Stimulated activated naive CD8-positive, alpha-beta T cell treated with anti-CD3 and anti-CD28 coated beads, Interleukin-15, amount 100 ng/mL, for 72 hours (primary cell): ENCODE data around the gene MMS22L.

Experiments used
- ATAC-seq: fragments of 150-1000 bp; cut with Tn5 transposase; 2 replicates; pipeline ENCODE4 v1.10.0; 2021; ENCODE audit warnings: mild to moderate bottlenecking, moderate library complexity
- DNase-seq, 2 donors: peaks; one replicate each; pipeline ENCODE4 v3.0.0; 2021 to 2022
- H3K27ac Mint-ChIP-seq, 2 donors: one replicate each; pipeline ENCODE4 v1.8.0; 2022; ENCODE audit warnings: mild to moderate bottlenecking in 2 of 2, mixed read lengths in 2 of 2, moderate library complexity in 2 of 2
- H3K27me3 Mint-ChIP-seq: one replicate; pipeline ENCODE4 v1.8.0; 2022; ENCODE audit warnings: mixed read lengths
- H3K4me1 Mint-ChIP-seq: one replicate; pipeline ENCODE4 v1.8.0; 2022; ENCODE audit warnings: mild to moderate bottlenecking, mixed read lengths
- H3K4me3 Mint-ChIP-seq, 2 donors: one replicate each; pipeline ENCODE4 v1.8.0; 2022; ENCODE audit warnings: mild to moderate bottlenecking in 2 of 2, mixed read lengths in 2 of 2, moderate library complexity in 1 of 2
- H3K9me3 Mint-ChIP-seq, 2 donors: one replicate each; pipeline ENCODE4 v1.8.0; 2022; ENCODE audit warnings: mixed read lengths in 2 of 2

MMS22L gene

GRCh38 chr6:97280766-97281165 is 2.2 kb downstream of the MMS22L start:
- Mint-ChIP-seq H3K4me1 (peaks cover 11% of the 10 kb centered on the region), H3K4me3 (peak overlapping the region; percentile 13 to 92), H3K27me3 (no peaks in the 10 kb centered on the region), H3K9me3 (no peaks in the 10 kb centered on the region), H3K27ac (no peak overlapping the region)
- ATAC-seq (no peak), DNase-seq (no peak)

DNA sequence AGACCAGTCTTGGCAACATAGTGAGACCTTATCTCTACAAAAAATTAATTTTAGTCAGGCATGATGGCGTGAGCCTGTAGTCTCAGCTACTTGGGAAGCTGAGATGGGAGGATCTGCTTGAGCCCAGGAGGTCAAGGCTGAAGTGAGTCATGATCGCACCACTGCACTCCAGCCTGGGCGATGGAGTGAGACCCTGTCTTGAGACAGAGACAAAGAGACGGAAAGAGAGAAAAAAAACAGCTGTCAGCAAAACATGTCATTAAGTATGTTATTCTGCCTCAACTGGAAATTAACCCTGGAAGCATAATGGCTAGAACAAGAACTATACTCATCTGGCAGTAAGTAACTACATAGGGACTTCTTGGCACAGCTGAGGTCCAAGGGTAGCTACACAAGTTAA is 7.2 kb downstream of the MMS22L start:
- Mint-ChIP-seq H3K27me3 (no peaks in the 10 kb centered on the region), H3K4me1 (peaks cover 11% of the 10 kb centered on the region), H3K9me3 (no peaks in the 10 kb centered on the region), H3K4me3 (no peak overlapping the region), H3K27ac (no peak overlapping the region)
- ATAC-seq (no peak), DNase-seq (no peak)

DNA sequence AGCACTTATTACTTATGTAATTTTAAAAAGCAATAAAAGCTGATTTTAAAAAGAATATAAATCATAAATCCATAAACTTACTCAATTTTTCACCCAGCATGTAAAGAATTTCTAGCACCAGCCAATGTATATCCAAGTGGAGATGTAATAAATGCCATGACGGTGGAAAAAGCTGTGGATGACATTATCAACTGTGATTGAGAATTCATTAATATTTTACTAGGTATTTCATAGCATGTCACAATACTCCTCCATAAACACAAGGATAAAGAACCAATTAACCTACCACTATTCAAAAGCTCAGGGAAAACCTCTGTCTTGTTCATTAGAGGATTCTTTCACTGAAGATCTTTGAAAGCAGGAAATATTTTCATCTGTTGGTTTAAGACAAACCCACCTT is 13.2 kb downstream of the MMS22L start:
- no peak overlapping the region for H3K4me3 Mint-ChIP-seq
- DNase-seq (no peak), ATAC-seq (no peak)
- H3K9me3 Mint-ChIP-seq: no peaks in the 10 kb centered on the region
- H3K4me1 Mint-ChIP-seq: no peaks in the 10 kb centered on the region
- H3K27ac Mint-ChIP-seq: no peak overlapping the region
- H3K27me3 Mint-ChIP-seq: no peaks in the 10 kb centered on the region

GRCh38 chr6:97262676-97263075 is 20.3 kb downstream of the MMS22L start:
- Mint-ChIP-seq H3K4me1 (no peaks in the 10 kb centered on the region), H3K27ac (no peak overlapping the region), H3K27me3 (no peaks in the 10 kb centered on the region), H3K4me3 (no peak overlapping the region), H3K9me3 (peaks cover 0 to 5% of the 10 kb centered on the region in 2 donors)
- ATAC-seq (no peak), DNase-seq (no peak)

DNA sequence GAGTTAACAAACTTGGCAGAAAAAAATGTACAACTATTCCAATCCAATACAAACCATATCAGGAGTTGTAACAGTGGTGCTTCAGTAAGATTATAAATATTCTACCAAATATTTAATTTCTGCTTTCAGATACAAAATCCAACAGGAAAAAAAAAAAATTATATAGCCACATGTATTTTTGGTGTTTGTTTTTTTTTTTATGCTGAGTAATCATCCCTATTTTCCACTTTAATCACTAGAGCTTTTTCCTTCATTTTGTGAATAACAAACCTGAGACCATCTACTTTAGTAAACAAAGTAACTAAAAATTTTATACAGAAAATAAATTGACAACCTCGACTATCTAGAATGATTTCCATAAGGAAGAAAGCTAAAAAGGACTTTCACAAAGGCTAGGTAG is 36.2 kb downstream of the MMS22L start:
- ATAC-seq: no peak
- no peaks in the 10 kb centered on the region for H3K4me1 Mint-ChIP-seq
- peaks cover 17 to 20% of the 10 kb centered on the region in 2 donors for H3K9me3 Mint-ChIP-seq
- no peak overlapping the region for H3K4me3 Mint-ChIP-seq
- DNase-seq: no peak
- no peak overlapping the region for H3K27ac Mint-ChIP-seq
- no peaks in the 10 kb centered on the region for H3K27me3 Mint-ChIP-seq

GRCh38 chr6:97240222-97240621 is 42.8 kb downstream of the MMS22L start:
- Mint-ChIP-seq H3K9me3 (peaks cover 17 to 26% of the 10 kb centered on the region in 2 donors), H3K27me3 (no peaks in the 10 kb centered on the region), H3K4me1 (no peaks in the 10 kb centered on the region), H3K4me3 (no peak overlapping the region), H3K27ac (no peak overlapping the region)
- ATAC-seq: no peak
- DNase-seq: no peak

DNA sequence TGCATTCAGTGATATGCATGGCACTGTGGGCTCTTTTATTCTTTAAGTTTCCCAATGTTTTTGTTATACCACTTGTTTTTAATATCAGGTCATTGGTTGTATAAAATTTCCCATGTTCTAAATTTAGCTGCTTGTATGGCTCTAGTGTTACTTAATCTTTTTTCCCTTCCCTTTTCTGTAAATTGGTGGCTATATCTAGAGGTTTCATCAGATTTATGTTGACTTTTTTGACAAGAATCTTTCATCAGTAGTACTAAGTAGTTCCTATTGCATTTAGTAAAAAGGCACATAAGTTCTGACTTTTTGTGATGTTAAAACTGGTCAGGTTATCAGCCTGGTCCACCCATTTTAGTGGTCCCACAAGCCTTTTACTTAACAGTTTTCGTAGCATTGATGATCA is 51.1 kb downstream of the MMS22L start:
- no peak overlapping the region for H3K4me3 Mint-ChIP-seq
- H3K4me1 Mint-ChIP-seq: no peaks in the 10 kb centered on the region
- H3K9me3 Mint-ChIP-seq: peaks cover 0 to 6% of the 10 kb centered on the region in 2 donors
- H3K27ac Mint-ChIP-seq: no peak overlapping the region
- H3K27me3 Mint-ChIP-seq: no peaks in the 10 kb centered on the region
- DNase-seq: no peak
- ATAC-seq: no peak

DNA sequence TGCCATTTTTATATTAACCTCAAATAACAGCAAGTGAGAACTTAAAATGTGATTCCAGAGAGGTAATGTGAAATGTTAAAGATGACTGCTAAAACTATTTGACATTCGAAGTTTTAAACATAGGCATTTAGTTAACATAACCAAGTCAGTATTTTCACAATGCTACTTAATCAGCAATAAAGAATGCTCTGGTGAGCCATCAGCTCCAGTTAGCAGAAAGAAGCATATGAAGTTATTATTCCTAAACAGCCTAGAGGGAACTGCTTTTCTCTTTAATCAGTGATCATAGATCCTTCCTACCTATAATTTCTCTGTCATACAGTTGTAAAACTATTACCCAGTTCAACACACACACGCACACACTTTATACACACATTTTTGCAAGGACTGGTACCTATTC is 60.1 kb downstream of the MMS22L start:
- H3K27me3 Mint-ChIP-seq: no peaks in the 10 kb centered on the region
- no peaks in the 10 kb centered on the region for H3K9me3 Mint-ChIP-seq
- no peak overlapping the region for H3K27ac Mint-ChIP-seq
- no peak for ATAC-seq
- H3K4me1 Mint-ChIP-seq: no peaks in the 10 kb centered on the region
- DNase-seq: no peak
- no peak overlapping the region for H3K4me3 Mint-ChIP-seq

DNA sequence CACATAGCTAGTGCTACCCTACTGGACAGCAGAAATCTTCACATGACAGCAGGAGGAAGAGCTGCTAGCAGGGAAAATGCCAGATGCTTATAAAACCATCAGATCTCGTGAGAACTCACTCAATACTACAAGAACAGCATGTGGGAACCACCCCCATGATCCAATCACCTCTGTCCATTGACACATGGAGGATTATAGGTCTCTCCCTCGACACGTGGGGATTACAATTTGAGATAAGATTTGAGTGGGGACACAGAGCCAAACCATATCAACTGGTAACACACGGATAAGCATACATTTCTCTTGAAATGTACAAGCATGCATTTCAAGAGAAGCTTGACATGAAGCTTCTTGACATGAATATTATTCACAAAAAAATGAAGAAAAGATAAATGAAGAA is 64.1 kb downstream of the MMS22L start:
- no peak for DNase-seq
- H3K4me1 Mint-ChIP-seq: peaks cover 6% of the 10 kb centered on the region
- no peak overlapping the region for H3K27ac Mint-ChIP-seq

GRCh38 chr6:97215157-97215769 is 67.8 kb downstream of the MMS22L start:
- peak overlapping the region in 1 of 2 donors; percentile 40 for H3K27ac Mint-ChIP-seq
- no peak for DNase-seq
- no peaks in the 10 kb centered on the region for H3K27me3 Mint-ChIP-seq
- no peaks in the 10 kb centered on the region for H3K9me3 Mint-ChIP-seq
- H3K4me1 Mint-ChIP-seq: peaks cover 6% of the 10 kb centered on the region
- H3K4me3 Mint-ChIP-seq: no peak overlapping the region
- ATAC-seq: no peak

More for the DNA sequence above, 64.1 kb downstream of the MMS22L start:
- H3K4me3 Mint-ChIP-seq: no peak overlapping the region
- no peaks in the 10 kb centered on the region for H3K9me3 Mint-ChIP-seq
- ATAC-seq: no peak
- H3K27me3 Mint-ChIP-seq: no peaks in the 10 kb centered on the region

DNA sequence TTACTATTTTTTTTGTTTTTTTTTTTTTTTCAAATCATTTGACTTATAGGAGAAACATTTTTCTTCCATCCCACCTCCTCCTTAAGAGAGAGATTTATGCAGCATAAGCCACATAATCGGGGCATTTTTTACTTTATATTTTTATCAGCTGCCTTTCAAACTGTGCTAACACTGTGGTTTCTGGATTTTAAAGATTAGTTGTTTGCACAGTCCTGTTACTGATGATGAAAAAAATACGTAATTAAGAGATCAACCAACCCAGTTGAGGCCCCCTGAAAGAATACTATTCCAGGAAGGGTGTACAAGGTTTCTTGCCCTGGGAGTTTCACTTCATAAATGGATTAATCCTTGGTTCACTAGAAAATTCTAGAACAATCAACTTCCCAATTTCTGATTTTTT is 68.3 kb downstream of the MMS22L start:
- no peaks in the 10 kb centered on the region for H3K9me3 Mint-ChIP-seq
- no peak overlapping the region for H3K27ac Mint-ChIP-seq
- no peaks in the 10 kb centered on the region for H3K27me3 Mint-ChIP-seq
- ATAC-seq (no peak), DNase-seq (no peak)
- H3K4me3 Mint-ChIP-seq: no peak overlapping the region
- peaks cover 6% of the 10 kb centered on the region for H3K4me1 Mint-ChIP-seq

- H3K27me3 Mint-ChIP-seq: no peaks in the 10 kb centered on the region
- no peaks in the 10 kb centered on the region for H3K9me3 Mint-ChIP-seq
- no peaks in the 10 kb centered on the region for H3K4me1 Mint-ChIP-seq
- DNase-seq (no peak), ATAC-seq (no peak)
- no peak overlapping the region for H3K27ac Mint-ChIP-seq
- no peak overlapping the region for H3K4me3 Mint-ChIP-seq
Observed at GRCh38 chr6:97207383-97207782, 75.6 kb downstream of the MMS22L start.

DNA sequence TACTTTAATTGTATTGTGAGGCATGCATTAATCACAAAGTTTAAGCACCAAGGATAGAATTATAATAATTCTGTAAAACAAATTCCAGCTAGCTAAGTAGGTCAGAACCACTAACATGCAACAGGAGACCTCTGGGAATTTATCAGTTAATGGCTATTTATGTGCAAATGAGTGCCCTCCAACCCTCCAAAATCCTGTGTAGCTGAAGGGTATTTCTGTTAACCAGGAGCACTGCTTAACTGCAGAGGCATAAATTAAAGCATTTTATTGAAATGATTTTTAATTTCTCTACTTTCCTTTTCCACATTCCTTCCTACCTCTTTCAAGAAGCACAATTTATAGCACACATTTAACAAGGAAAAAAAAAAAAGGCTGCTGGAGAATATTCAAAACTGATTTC is 77.0 kb downstream of the MMS22L start:
- H3K4me1 Mint-ChIP-seq: no peaks in the 10 kb centered on the region
- H3K27me3 Mint-ChIP-seq: no peaks in the 10 kb centered on the region
- H3K4me3 Mint-ChIP-seq: no peak overlapping the region
- ATAC-seq: no peak
- H3K9me3 Mint-ChIP-seq: no peaks in the 10 kb centered on the region
- no peak for DNase-seq
- H3K27ac Mint-ChIP-seq: no peak overlapping the region

DNA sequence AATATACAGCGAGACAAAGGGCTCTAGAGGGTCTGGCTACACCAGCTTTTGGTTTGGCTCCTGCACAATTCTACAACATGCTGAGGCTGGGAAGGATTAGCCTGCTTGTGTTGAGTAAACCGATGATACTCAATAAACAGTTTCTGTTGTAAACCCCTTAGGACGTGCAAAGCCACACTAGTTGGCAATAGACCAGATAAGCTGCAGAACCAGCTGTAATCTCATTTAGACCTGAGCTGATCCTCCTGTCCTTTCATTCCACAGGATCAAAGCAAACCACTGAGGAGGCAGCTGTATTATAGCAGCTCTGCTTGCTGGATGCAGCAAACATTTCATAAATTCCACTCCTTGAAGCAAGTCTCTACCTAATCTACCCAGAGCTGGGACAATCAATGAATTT is 79.7 kb downstream of the MMS22L start:
- no peak overlapping the region for H3K27ac Mint-ChIP-seq
- H3K4me3 Mint-ChIP-seq: no peak overlapping the region
- no peaks in the 10 kb centered on the region for H3K27me3 Mint-ChIP-seq
- no peaks in the 10 kb centered on the region for H3K4me1 Mint-ChIP-seq
- H3K9me3 Mint-ChIP-seq: no peaks in the 10 kb centered on the region
- ATAC-seq (no peak), DNase-seq (no peak)

DNA sequence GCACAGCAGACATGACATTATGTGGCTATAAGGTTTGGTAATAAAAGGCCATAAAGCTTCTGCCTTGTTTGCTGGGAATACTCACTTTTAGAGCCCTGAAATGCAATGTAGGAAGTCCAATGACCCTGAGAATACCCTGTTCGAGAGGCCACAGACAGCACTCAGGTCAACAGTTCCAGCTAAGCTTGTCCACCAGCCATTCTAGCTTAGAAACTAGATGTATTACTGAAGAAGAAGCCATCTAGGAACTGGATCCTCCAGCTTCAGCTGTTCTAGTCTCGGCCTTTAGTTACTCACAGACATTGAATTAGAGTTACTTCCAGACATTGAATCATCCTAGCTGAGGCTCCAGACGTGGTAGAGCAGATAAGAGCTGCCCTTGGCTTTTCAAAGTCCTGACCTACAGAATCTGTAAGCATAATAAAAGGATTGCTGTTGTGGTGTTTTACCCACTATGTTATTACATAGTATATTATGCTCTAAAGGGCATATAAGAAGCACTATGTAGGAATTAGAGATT is 84.9 kb downstream of the MMS22L start:
- H3K27ac Mint-ChIP-seq: no peak overlapping the region
- no peak overlapping the region for H3K4me3 Mint-ChIP-seq
- H3K9me3 Mint-ChIP-seq: no peaks in the 10 kb centered on the region
- ATAC-seq: no peak
- no peaks in the 10 kb centered on the region for H3K27me3 Mint-ChIP-seq
- H3K4me1 Mint-ChIP-seq: no peaks in the 10 kb centered on the region
- DNase-seq: no peak

- Mint-ChIP-seq H3K27me3 (no peaks in the 10 kb centered on the region), H3K27ac (peak overlapping the region in 1 of 2 donors; percentile 9), H3K4me1 (no peaks in the 10 kb centered on the region), H3K4me3 (no peak overlapping the region), H3K9me3 (no peaks in the 10 kb centered on the region)
- DNase-seq (no peak), ATAC-seq (no peak)
Observed at GRCh38 chr6:97195117-97195516, 87.9 kb downstream of the MMS22L start.

- Mint-ChIP-seq H3K4me3 (no peak overlapping the region), H3K27me3 (no peaks in the 10 kb centered on the region), H3K4me1 (no peaks in the 10 kb centered on the region), H3K27ac (no peak overlapping the region), H3K9me3 (no peaks in the 10 kb centered on the region)
- DNase-seq (no peak), ATAC-seq (no peak)
Observed at GRCh38 chr6:97189767-97190166, 93.2 kb downstream of the MMS22L start.
